GM10847 (cell line): ENCODE data around the gene PHTF2.

Experiments
- POLR2A ChIP-seq: IDR thresholded peaks from 2 replicates; pipeline ENCODE4 v1.6.1; 2011; ENCODE audit not compliant: insufficient read length; ENCODE audit errors: extremely low read depth

The PHTF2 gene

DNA sequence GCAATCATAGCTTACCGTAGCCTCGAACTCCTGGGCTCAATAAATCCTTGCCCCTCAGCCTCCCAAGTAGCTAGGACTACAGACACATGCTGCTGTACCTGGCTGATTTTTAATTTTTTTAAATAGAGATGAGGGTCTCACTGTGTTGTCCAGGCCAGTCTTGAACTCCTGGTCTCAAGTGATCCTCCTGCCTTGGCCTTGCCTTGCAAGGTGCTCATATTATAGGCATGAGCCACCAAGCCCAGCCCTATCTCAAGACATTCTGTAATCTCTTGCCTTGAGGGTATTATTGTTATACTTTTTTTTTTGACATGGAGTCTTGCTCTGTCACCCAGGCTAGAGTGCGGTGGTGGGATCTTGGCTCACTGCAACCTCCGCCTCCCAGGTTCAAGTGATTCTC lies 86.6 kb downstream of the PHTF2 start:
- TF ChIP-seq POLR2A: no peak

- TF ChIP-seq POLR2A: no peak
Measured at GRCh38 chr7:77887567-77887966, 89.0 kb downstream of the PHTF2 start.

GRCh38 chr7:77888998-77889397 lies 90.4 kb downstream of the PHTF2 start:
- no peak for TF ChIP-seq POLR2A

- no peak for TF ChIP-seq POLR2A
Measured at GRCh38 chr7:77893813-77894212, 95.2 kb downstream of the PHTF2 start.

GRCh38 chr7:77894574-77895091 lies 96.1 kb downstream of the PHTF2 start:
- no peak for TF ChIP-seq POLR2A

- no peak for TF ChIP-seq POLR2A
Measured at GRCh38 chr7:77895905-77896304, 97.3 kb downstream of the PHTF2 start.

DNA sequence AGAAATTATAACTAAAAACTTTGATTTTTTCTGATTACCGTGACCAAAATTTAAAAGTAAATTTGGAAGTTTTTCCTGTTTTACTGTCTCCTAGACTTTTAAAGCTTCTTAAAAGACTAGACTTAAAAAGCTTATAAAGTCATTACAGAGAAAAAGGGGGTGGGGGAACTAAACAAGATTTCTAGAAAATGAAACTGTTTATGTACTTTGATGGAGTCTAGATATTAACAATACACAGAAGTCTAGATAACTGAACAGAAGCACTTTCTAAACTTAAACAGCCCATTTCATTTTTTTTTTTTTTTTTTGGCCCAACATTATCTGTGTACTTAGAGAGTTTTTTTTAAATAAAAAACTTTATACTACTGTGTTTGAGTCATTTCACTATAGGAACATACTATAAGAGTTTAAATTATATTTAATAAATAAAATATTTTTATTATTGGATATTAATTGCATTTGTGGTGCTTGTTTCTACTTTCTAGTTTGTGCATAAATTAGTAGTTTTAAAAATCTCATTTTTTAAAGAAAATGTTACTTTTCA lies 98.5 kb downstream of the PHTF2 start:
- TF ChIP-seq POLR2A: no peak

DNA sequence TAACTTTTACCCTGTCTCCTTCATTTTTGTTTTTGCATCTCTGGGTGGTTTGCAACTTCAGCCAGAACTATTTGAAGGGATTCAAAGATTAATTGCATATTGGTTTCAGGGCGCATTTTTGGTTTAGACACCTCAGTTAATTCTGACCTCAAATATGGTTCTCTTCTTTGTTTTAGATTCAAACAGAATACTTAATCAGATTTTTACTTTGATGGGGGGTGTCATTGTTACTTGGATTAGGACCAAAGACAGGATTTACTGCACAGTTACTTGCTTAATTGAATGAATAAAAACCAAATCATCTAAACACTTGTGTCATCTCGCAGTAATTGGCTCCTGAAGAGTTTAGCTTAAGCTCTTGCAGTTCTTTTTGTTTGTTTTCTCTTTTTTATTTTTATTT lies 100.9 kb downstream of the PHTF2 start:
- no peak for TF ChIP-seq POLR2A

- TF ChIP-seq POLR2A: no peak
Measured at GRCh38 chr7:77903597-77903996, 105.0 kb downstream of the PHTF2 start.

- no peak for TF ChIP-seq POLR2A
Measured at GRCh38 chr7:77904252-77904651, 105.7 kb downstream of the PHTF2 start.

DNA sequence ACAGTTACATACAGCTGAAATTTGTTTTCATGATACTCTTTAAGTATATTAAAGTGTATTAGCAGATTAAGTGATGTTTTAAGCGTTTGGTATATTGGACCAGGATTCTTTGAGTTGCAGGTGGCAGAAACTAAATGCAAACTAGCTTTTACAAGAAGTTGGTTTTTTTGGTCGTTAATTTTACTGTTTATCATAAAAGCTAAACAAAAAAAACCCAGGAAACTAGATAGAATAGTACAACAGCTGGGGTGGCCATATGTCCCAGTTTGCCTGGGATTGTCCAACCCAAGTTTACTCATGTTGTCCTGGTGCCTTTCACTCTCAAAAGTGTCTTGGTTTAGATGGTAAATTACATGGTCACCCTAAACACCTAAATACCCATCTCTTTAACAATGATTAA lies 108.7 kb downstream of the PHTF2 start:
- TF ChIP-seq POLR2A: no peak

GRCh38 chr7:77908664-77909063 lies 110.1 kb downstream of the PHTF2 start:
- TF ChIP-seq POLR2A: no peak

- no peak for TF ChIP-seq POLR2A
Measured at GRCh38 chr7:77910124-77910523, 111.6 kb downstream of the PHTF2 start.

DNA sequence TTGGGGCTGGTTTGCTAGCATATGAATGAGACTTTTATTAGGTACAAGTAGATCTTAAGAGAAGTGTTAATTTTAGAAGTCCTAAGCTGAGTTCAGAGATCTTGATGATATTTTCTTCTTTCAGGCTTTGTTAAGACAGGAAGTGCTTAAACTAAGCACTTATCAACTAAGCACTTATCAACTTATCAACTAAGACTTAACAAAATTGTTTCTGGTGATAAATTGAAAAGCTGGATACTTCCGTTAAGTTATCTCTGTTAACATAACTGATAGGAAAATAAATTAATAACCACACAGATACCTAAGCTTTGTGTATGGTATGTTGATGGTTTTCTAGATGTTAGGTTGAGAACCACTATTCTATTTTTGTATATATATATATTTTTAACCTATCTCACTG lies 113.7 kb downstream of the PHTF2 start:
- no peak for TF ChIP-seq POLR2A

DNA sequence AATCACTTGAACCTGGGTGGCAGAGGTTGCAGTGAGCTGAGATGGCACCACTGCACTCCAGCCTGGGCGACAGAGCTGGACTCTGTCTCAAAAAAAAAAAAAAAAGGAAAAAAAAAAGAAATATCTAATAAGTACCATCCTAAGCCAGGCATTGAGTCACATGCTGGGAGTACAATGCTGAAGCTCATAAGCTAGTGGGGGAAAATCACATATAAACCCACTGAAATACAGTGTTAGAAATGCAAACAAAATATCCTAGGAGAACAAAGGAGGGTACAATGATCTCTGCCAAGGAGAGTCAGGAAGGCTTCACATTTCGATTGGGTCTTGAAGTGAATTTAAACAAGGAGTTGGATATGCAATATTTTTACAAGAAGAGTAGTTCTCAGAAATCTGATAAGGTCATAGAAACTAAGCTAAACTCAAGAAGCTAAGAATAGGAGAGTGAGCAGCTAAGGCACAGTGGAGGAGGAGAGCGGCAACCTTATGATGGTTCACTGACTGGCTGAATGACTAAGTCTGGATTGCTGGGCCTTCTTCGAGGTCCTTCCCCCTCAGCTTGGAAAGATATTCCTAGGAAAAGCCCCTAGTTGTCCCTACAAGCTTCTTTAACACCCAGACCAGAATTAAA lies 115.5 kb downstream of the PHTF2 start:
- TF ChIP-seq POLR2A: no peak

DNA sequence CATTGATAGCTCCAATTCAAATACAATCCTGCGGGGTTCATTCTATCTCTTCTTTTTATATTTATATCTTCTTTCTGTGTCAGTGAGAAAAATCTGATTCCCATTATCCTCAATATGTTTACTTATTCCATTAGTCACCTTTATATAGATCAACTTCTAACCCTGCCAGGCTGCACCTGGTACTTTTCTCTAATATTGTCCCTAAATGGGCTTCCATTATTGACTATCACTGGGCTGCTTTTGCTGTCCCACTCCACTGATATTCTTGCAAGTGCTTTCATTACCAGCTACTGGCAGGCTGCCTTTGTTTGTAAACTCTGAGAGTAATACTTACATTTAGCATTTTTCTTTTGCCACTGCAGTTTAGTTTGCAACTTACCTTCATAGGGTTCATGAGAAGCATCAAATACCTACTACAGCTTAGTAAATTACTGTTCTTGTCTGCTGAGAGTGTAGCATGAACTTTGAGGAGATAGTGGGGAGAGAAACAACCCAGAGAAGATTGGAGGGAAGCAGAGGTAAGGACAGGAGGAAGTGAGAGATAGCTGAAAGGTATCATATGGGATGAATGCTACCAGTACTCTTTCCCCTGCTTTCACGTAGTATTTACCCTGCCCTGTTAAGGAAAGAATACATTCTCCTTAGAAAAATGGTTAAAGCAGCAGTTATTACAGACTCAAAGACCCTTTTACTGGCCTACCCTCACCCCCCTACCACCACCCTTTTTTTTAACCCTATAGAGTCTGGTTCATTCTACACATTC lies 119.1 kb downstream of the PHTF2 start:
- no peak for TF ChIP-seq POLR2A
